Thyroid gland (tissue), 4 donors: Measurements from ENCODE around the gene SPINT2.

ENCODE experiments used
- POLR2A ChIP-seq, 2 donors: fragments of 450-650 bp; IDR thresholded peaks; one replicate each; pipeline ENCODE4 v1.6.1; 2017; ENCODE audit warnings: antibody characterized with exemption in 2 of 2, mild to moderate bottlenecking in 2 of 2, moderate library complexity in 1 of 2
- TF ChIP-seq, protein P1 (sequence below), 6 experiments: fragments of 200-600 bp in 3 of 6; fragments of 450-650 bp in 3 of 6; sonication (generic) in 3 of 6; IDR thresholded peaks; one replicate each; pipeline ENCODE4 v1.5.1; 2016 to 2019; ENCODE audit warnings: antibody characterized with exemption in 6 of 6, mild to moderate bottlenecking in 2 of 6, inconsistent platforms in 1 of 6, moderate library complexity in 1 of 6

DNA sequence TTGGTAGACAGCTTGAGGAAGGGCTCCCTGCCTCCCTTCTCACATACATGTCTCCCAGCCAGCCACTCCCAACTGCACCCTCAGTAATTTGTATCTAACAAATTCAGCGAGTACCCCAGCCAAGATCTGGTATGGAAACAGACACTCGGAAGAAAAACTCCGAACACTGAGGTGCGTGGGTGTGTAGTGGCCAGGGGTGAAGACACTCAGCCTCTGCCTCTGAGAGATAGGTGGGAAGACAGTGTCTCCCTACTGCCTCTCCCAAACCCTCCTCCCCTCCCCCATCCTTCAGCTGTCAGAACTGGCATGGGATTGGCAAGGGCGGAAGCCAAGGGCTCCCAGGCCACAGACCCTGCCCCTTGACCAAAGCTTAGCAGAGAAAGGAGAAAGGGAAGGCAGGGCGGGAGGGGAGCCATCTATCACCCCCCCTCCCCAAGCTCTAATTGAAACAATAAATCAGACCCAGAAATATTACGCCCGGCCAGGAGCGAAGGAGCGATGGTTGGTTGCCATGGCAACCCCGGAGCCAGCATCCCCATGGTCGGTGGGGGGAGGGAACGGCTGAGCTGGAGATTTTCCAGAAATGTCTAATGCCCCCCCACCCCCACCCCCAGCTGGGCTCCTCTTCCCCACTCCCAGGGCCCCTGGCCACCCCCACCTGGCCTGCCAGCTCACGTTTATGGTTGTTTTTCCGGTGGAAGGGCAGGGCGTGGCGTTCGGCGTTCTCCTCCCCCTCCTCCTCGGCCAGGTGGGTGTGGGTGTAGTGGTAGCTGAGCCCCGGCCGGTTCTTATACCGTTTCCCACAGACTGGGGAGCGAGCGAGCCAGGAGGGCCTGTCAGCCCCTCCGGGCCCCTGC is 47.4 kb upstream of the SPINT2 start:
- TF ChIP-seq, protein P1, sequence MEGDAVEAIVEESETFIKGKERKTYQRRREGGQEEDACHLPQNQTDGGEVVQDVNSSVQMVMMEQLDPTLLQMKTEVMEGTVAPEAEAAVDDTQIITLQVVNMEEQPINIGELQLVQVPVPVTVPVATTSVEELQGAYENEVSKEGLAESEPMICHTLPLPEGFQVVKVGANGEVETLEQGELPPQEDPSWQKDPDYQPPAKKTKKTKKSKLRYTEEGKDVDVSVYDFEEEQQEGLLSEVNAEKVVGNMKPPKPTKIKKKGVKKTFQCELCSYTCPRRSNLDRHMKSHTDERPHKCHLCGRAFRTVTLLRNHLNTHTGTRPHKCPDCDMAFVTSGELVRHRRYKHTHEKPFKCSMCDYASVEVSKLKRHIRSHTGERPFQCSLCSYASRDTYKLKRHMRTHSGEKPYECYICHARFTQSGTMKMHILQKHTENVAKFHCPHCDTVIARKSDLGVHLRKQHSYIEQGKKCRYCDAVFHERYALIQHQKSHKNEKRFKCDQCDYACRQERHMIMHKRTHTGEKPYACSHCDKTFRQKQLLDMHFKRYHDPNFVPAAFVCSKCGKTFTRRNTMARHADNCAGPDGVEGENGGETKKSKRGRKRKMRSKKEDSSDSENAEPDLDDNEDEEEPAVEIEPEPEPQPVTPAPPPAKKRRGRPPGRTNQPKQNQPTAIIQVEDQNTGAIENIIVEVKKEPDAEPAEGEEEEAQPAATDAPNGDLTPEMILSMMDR (IDR thresholded peaks at IDR 0.05): no peak
- TF ChIP-seq POLR2A (IDR thresholded peaks at IDR 0.05): no peak
